SU-DHL-6 (cell line): Measurements from ENCODE around the gene GALNT10.

ENCODE experiments used
- H2AFZ ChIP-seq: fragments of 200-600 bp; sonication (generic); 2 replicates; pipeline ENCODE4 v1.6.1; 2014; ENCODE audit warnings: low read depth, mild to moderate bottlenecking, moderate library complexity, mixed read lengths, antibody characterized with exemption, low read length; ENCODE audit not compliant: severe bottlenecking
- H3F3A ChIP-seq: fragments of 200-600 bp; shearing (Covaris generic); 2 replicates; pipeline ENCODE4 v1.6.0; 2016; ENCODE audit warnings: antibody characterized with exemption, mild to moderate bottlenecking; ENCODE audit not compliant: insufficient read depth
- H3K27ac ChIP-seq: fragments of 200-600 bp; sonication (generic); 2 replicates; pipeline ENCODE4 v1.5.1; 2016; ENCODE audit warnings: low read depth, mild to moderate bottlenecking, low read length, moderate library complexity, mixed read lengths
- H3K27me3 ChIP-seq: fragments of 200-600 bp; sonication (generic), shearing (Covaris generic); 2 replicates; pipeline ENCODE4 v1.6.0; 2014; ENCODE audit warnings: mild to moderate bottlenecking, low read length
- H3K36me3 ChIP-seq: fragments of 200-600 bp; sonication (generic); 2 replicates; pipeline ENCODE4 v1.6.1; 2014; ENCODE audit warnings: mild to moderate bottlenecking, low read length, mixed read lengths
- H3K4me2 ChIP-seq: fragments of 300-600, 200-600 bp; shearing (Covaris generic), sonication (generic); 2 replicates; pipeline ENCODE4 v1.6.0; 2014; ENCODE audit warnings: low read length, low read depth, mild to moderate bottlenecking; ENCODE audit not compliant: poor library complexity, severe bottlenecking
- H3K4me3 ChIP-seq: fragments of 200-600 bp; sonication (generic); 2 replicates; pipeline ENCODE4 v1.5.1; 2014; ENCODE audit warnings: antibody characterized with exemption, low read length, mild to moderate bottlenecking, mixed read lengths; ENCODE audit not compliant: insufficient read depth, poor library complexity, severe bottlenecking
- H3K79me2 ChIP-seq: fragments of 200-600 bp; sonication (generic); 2 replicates; pipeline ENCODE4 v1.6.1; 2014; ENCODE audit warnings: mild to moderate bottlenecking, low read length, moderate library complexity; ENCODE audit not compliant: insufficient read depth
- H3K9ac ChIP-seq: fragments of 200-600 bp; sonication (generic); 2 replicates; pipeline ENCODE4 v1.7.0; 2014; ENCODE audit warnings: mild to moderate bottlenecking, low read length
- H3K9me2 ChIP-seq: fragments of 200-600 bp; sonication (generic); replicated peaks from 2 replicates; pipeline ENCODE4 v1.6.1; 2014; ENCODE audit warnings: low read length; ENCODE audit not compliant: insufficient read depth
- H3K9me3 ChIP-seq: fragments of 200-600 bp; sonication (generic); 2 replicates; pipeline ENCODE4 v1.6.1; 2014; ENCODE audit warnings: low read length, mixed read lengths; ENCODE audit not compliant: insufficient read depth
- H4K20me1 ChIP-seq: fragments of 200-600 bp; sonication (generic); 2 replicates; pipeline ENCODE4 v1.6.1; 2014; ENCODE audit warnings: low read depth, mild to moderate bottlenecking, antibody characterized with exemption, low read length, moderate library complexity, mixed read lengths
- EZH2phosphoT487 ChIP-seq: fragments of 200-600 bp; sonication (generic), shearing (Covaris generic); conservative IDR thresholded peaks from 2 replicates; pipeline ENCODE4 v1.6.1; 2018; ENCODE audit warnings: mild to moderate bottlenecking, antibody characterized with exemption, low read length, moderate library complexity, mixed read lengths
- TF ChIP-seq, protein P1 (sequence below): fragments of 200-600 bp; sonication (generic); IDR thresholded peaks from one replicate; pipeline ENCODE4 v1.5.1; 2017; ENCODE audit warnings: antibody characterized with exemption, mild to moderate bottlenecking, low read length, moderate library complexity; ENCODE audit not compliant: insufficient read depth, poor library complexity, severe bottlenecking

The GALNT10 gene

DNA sequence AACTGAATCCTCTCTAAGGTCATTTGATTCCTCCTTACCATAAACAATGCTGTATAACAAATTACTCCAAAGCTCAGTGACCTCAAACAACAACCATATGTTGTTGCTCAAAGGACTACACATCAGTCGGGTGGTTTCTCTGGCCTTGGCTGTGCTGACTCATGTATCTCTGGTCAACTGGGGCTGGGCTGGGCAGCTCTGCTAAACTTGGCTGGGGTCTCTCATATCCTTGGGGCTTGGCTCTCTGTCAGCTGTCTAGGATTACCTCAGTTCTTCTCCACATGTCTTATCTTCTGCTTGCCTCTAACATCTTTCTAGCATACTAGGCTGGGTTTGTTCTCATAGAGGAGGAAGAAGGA, 86.4 kb downstream of the GALNT10 start:
- TF ChIP-seq, protein P1, sequence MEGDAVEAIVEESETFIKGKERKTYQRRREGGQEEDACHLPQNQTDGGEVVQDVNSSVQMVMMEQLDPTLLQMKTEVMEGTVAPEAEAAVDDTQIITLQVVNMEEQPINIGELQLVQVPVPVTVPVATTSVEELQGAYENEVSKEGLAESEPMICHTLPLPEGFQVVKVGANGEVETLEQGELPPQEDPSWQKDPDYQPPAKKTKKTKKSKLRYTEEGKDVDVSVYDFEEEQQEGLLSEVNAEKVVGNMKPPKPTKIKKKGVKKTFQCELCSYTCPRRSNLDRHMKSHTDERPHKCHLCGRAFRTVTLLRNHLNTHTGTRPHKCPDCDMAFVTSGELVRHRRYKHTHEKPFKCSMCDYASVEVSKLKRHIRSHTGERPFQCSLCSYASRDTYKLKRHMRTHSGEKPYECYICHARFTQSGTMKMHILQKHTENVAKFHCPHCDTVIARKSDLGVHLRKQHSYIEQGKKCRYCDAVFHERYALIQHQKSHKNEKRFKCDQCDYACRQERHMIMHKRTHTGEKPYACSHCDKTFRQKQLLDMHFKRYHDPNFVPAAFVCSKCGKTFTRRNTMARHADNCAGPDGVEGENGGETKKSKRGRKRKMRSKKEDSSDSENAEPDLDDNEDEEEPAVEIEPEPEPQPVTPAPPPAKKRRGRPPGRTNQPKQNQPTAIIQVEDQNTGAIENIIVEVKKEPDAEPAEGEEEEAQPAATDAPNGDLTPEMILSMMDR, result no peak
- TF ChIP-seq EZH2phosphoT487, result no peak
- H3K27me3 ChIP-seq, result no peaks in the 10 kb centered on the region
- no peaks in the 10 kb centered on the region for H3F3A ChIP-seq
- H3K4me2 ChIP-seq, result no peak overlapping the region
- H3K36me3 ChIP-seq, result no peaks in the 10 kb centered on the region
- H3K9me2 ChIP-seq, result no peaks in the 10 kb centered on the region
- H4K20me1 ChIP-seq, result no peaks in the 10 kb centered on the region
- H3K9me3 ChIP-seq, result no peaks in the 10 kb centered on the region
- no peak overlapping the region for H3K4me3 ChIP-seq
- no peak overlapping the region for H3K9ac ChIP-seq
- no peak overlapping the region for H3K27ac ChIP-seq
- H3K79me2 ChIP-seq, result no peaks in the 10 kb centered on the region
- H2AFZ ChIP-seq, result no peak overlapping the region

DNA sequence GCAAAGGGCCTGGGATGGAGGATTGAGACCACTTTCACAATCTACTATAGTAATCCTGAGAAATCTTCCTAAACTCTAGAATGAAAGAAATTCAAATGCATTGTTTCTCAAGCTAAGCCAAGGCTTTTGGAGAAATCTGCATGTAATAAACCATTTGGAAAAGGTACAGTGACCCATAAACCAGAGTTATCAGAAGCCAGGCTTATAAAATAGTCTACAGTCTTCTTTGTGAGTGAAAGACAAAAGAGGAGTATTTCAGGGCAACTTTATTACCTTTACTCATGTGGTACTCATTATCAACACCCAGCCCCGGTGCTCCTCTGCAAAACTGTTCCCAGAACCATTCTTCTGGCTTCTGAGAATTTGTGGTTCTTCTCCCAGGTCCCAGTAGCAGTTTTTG, 87.0 kb downstream of the GALNT10 start:
- Histone ChIP-seq H3K9me2 (no peaks in the 10 kb centered on the region), H3K27ac (no peak overlapping the region), H3K4me2 (no peak overlapping the region), H4K20me1 (no peaks in the 10 kb centered on the region), H2AFZ (no peak overlapping the region), H3F3A (no peaks in the 10 kb centered on the region), H3K27me3 (no peaks in the 10 kb centered on the region), H3K79me2 (no peaks in the 10 kb centered on the region), H3K4me3 (no peak overlapping the region), H3K9ac (no peak overlapping the region), H3K9me3 (no peaks in the 10 kb centered on the region), H3K36me3 (no peaks in the 10 kb centered on the region)
- TF ChIP-seq, protein P1, result no peak
- TF ChIP-seq EZH2phosphoT487, result no peak

DNA sequence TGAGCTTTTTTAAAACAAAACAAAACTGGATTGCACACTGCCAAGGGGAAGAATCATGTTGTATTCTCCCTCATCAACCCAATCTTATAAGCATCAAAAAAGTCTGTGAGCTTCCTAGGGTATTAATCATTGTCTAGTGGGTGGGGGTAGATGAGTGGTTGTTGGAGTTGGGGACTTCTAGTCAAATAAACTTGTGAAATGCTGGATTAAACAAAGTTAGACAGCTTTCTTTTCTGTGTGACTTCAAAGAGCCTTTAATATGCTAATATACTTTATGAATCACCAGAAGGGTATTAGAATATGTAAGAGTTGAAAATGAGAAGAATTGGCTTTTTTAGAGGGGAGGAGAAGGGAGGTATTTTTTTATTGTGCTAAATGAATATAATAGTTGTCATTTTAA, 87.7 kb downstream of the GALNT10 start:
- Histone ChIP-seq H3K9me2 (no peaks in the 10 kb centered on the region), H3K27ac (no peak overlapping the region), H4K20me1 (no peaks in the 10 kb centered on the region), H3K4me2 (no peak overlapping the region), H2AFZ (no peak overlapping the region), H3K9me3 (no peaks in the 10 kb centered on the region), H3K79me2 (no peaks in the 10 kb centered on the region), H3K4me3 (no peak overlapping the region), H3F3A (no peaks in the 10 kb centered on the region), H3K9ac (no peak overlapping the region), H3K36me3 (no peaks in the 10 kb centered on the region), H3K27me3 (no peaks in the 10 kb centered on the region)
- TF ChIP-seq, protein P1, result no peak
- TF ChIP-seq EZH2phosphoT487, result no peak

DNA sequence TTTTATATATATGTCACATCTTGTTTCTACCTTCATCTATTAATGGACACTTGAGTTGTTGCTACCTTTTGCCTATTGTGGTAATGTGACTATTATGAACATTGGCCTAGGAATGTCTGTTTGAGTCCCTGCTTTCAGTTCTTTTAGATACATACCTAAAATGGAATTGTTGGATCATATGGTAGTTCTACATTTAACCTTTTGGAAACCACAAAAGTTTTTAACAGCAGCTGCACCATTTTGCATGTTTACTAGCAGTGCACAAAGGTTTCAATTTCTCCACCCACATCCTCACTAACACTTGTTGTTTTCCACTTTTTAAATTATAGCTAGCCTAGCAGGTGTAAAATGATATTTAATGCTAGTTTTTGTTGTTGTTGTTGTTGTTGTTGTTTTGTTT, 88.4 kb downstream of the GALNT10 start:
- Histone ChIP-seq H3K36me3 (no peaks in the 10 kb centered on the region), H3K27ac (no peak overlapping the region), H3K4me3 (no peak overlapping the region), H4K20me1 (no peaks in the 10 kb centered on the region), H3K79me2 (no peaks in the 10 kb centered on the region), H3K9me2 (no peaks in the 10 kb centered on the region), H3K27me3 (no peaks in the 10 kb centered on the region), H3K4me2 (no peak overlapping the region), H3K9ac (no peak overlapping the region), H3F3A (no peaks in the 10 kb centered on the region), H3K9me3 (no peaks in the 10 kb centered on the region), H2AFZ (no peak overlapping the region)
- TF ChIP-seq EZH2phosphoT487, result no peak
- TF ChIP-seq, protein P1, result no peak
